ENCODE measurements around the gene C17orf113.

DNA sequence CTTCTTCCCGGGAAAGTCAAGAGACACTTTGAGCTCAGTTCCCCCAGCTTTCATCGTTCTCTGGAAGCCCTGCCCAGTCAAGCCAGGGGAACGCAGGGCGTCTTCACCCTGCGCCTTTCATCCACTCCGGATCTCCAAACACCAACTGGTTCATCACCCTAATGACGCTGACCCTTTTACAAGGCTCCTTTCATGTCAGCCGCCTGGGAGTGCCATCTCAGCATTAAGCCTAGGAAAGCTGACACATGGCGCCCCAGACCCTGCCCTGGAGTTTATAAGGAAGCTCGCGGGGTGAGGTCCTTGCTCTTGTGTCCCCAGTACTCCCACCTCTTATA is 32.6 kb downstream of the C17orf113 start:
- TF ChIP-seq, protein P1, sequence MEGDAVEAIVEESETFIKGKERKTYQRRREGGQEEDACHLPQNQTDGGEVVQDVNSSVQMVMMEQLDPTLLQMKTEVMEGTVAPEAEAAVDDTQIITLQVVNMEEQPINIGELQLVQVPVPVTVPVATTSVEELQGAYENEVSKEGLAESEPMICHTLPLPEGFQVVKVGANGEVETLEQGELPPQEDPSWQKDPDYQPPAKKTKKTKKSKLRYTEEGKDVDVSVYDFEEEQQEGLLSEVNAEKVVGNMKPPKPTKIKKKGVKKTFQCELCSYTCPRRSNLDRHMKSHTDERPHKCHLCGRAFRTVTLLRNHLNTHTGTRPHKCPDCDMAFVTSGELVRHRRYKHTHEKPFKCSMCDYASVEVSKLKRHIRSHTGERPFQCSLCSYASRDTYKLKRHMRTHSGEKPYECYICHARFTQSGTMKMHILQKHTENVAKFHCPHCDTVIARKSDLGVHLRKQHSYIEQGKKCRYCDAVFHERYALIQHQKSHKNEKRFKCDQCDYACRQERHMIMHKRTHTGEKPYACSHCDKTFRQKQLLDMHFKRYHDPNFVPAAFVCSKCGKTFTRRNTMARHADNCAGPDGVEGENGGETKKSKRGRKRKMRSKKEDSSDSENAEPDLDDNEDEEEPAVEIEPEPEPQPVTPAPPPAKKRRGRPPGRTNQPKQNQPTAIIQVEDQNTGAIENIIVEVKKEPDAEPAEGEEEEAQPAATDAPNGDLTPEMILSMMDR (IDR thresholded peaks at IDR 0.05), result no peak
- no peak for TF ChIP-seq POLR2A (IDR thresholded peaks at IDR 0.05)
- TF ChIP-seq EP300 (IDR thresholded peaks at IDR 0.05), result no peak
